GM18508 (cell line): ENCODE results near the gene DSG3.
A peak's percentile ranks its signal among the peaks of the same experiment; 100 is the strongest.

Experiments
- ATAC-seq: cut with Tn5 transposase; IDR thresholded peaks from one replicate; pipeline ENCODE4 v1.9.1; 2021; ENCODE audit warnings: moderate number of reproducible peaks; ENCODE audit not compliant: insufficient read depth, unreplicated experiment

Gene DSG3

DNA sequence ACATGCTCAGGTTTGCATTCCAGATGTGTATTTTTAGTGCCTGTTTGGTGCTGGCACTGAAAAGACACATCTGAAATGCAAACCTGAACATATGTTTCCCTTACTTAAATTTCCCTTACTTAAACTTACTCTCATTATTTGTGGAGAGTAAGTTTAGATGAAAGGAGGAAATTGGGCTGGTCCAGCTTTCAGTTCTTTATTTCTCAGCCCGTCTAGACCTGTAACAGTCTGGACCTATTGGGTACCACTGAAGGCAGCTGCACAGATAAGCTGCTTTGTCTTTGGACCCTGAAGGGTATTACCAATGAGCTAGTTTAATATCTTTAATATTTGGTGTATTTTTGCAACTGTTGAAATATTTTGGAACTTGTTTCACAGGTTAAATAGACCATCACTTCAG lies 17.0 kb upstream of the DSG3 start:
- no peak for ATAC-seq

GRCh38 chr18:31432316-31432715 lies 15.2 kb upstream of the DSG3 start:
- no peak for ATAC-seq

GRCh38 chr18:31436825-31437224 lies 10.7 kb upstream of the DSG3 start:
- ATAC-seq: no peak

- ATAC-seq: no peak
Measured at GRCh38 chr18:31438402-31438801, 9.1 kb upstream of the DSG3 start.

GRCh38 chr18:31439807-31440325 lies 7.7 kb upstream of the DSG3 start:
- ATAC-seq: no peak

DNA sequence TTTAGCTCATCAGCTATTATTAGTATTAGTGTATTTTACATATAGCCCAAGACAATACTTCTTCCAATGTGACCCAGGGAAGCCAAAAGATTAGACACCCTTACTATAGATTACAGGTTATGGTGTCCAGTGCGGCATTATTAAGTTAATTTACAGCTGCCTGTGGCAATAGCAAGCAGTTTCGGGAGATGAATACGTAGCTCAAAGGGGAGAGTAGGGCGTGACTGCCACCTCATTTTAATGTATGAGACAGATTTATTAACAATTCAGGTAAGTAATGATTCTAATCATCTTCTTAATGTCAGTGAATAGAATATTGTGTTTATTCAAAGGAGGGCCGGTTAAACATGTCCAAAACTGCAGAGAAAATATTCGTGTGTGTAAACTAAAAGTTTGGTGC lies 6.8 kb upstream of the DSG3 start:
- no peak for ATAC-seq

- ATAC-seq: no peak
Measured at GRCh38 chr18:31441493-31441892, 6.0 kb upstream of the DSG3 start.

GRCh38 chr18:31444142-31444541 lies 3.4 kb upstream of the DSG3 start:
- no peak for ATAC-seq

DNA sequence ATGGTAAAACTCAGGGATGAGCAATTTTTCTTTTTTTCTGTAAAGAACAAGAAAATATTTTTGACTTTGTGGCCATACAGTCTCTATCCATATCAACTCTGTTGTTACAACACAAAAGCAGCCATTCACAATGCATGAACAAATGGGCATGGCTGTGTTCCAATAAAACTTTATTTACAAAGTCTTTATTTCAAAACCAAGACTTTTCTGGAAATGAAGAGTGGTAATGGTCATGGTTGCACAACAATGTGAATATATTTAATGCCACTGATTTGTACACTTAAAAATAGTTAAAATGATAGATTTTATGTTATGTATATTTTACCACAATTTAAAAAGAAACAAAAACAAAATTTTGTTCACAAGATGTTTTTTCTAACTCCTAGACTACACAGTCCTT lies 1.6 kb upstream of the DSG3 start:
- no peak for ATAC-seq

- ATAC-seq: no peak
Measured at GRCh38 chr18:31446854-31447253, 687 bp upstream of the DSG3 start.

- no peak for ATAC-seq
Measured at GRCh38 chr18:31450409-31450808, 2.9 kb downstream of the DSG3 start.

DNA sequence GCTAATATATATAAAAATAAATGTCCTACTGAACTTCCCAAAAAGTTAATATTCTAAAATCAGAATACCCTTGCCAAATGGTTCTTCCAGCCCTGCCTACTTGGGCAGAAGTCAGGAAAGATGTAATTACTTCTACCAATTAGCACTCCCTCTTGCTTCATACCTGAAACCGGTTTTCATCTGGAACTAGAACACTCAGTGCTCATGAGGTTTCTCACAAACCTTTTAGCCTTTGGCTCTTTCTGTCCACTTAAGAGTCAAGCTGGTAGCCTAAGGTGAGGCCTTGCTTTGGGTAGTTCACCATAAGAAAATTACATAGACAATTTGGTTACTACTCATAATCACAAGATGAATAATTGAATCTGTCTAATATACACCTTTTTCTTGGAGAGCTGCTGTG lies 4.1 kb downstream of the DSG3 start:
- no peak for ATAC-seq

- ATAC-seq: no peak
Measured at GRCh38 chr18:31454066-31454708, 6.6 kb downstream of the DSG3 start.

DNA sequence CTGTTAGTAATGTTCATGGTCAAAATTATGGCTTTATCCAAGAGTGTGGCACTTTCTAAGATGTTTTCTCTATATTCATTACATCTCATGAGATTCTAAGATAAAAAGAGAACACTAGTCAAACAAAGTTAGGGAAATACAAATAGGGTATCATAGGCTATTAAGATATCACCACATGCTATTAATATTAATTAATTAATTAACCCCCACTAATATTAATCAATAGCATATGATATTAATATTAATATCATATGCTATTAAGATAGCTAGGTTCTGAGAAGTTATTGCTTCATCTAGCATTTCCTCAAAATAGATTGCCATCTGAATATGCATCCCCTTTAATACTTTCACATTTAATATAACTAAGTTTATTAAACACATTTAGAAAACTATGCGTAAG lies 22.1 kb downstream of the DSG3 start:
- ATAC-seq: no peak

- no peak for ATAC-seq
Measured at GRCh38 chr18:31478688-31479087, 31.1 kb downstream of the DSG3 start.

DNA sequence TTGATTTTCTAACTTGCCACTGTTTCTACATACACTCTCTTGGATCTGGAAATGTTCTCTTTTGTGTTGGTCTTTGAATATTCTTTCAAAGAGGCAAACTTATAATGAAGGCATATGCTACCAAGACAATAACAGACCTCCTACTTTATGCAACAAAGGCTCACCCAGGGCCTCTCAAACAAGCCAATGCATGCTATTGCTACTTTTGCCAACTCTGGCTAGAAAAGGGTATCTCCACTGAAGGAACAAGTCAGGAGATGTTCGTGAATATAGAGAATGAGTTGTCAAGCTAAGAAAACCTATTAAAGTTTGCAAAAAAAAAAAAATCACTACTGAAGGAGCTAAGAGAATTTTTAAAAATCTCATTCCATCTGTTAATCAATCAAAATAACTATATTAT lies 34.5 kb downstream of the DSG3 start:
- ATAC-seq: no peak

DNA sequence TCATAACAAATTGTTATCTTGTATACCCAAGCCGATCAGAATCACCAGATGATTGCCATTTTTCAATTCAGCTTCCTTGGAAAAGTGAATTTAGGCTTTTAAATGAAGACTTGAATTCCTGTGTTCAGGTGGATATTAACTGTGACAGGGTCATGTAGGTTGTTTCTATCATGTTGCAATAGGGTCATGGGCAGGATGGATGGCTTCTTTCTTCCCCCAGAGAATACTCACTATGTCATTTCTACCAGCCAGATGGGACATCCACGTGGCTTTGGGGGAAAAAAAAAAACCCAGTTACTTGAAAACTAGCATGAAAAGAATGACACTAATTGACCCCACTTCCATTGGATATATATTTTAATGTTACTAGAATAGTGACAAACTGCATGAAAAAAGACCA lies 35.9 kb downstream of the DSG3 start:
- no peak for ATAC-seq

- ATAC-seq: no peak
Measured at GRCh38 chr18:31484461-31484860, 36.9 kb downstream of the DSG3 start.

- no peak for ATAC-seq
Measured at GRCh38 chr18:31486165-31486564, 38.6 kb downstream of the DSG3 start.

- ATAC-seq: no peak
Measured at GRCh38 chr18:31487246-31488015, 39.9 kb downstream of the DSG3 start.

GRCh38 chr18:31489311-31489710 lies 41.8 kb downstream of the DSG3 start:
- no peak for ATAC-seq

DNA sequence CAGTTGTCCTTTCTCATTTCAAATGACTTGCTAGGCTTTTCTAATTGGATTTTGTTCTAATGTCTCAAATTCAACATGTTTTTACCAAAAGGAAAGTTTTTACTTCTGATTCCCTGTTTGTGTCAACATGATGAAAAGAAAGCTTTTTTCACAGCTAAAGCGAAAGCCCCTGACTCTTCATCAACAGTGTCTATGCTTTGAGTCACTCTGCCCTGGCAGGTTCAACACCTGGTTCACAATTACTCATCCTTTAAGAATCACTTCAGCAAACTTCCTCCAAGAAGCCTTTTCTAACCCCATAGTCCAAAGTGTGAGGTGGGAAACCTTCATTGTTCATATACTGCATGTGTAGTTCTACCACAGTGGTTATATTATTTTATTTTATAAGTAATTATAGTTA lies 42.8 kb downstream of the DSG3 start:
- peak; percentile 87 for ATAC-seq
